Left forelimb (tissue), 1 donor: ENCODE measurements around the gene MBD6.

Experiments used
- DNase-seq: peaks from one replicate; pipeline ENCODE4 v3.0.0-alpha.2; 2018; ENCODE audit warnings: low spot score

The MBD6 gene, protein sequence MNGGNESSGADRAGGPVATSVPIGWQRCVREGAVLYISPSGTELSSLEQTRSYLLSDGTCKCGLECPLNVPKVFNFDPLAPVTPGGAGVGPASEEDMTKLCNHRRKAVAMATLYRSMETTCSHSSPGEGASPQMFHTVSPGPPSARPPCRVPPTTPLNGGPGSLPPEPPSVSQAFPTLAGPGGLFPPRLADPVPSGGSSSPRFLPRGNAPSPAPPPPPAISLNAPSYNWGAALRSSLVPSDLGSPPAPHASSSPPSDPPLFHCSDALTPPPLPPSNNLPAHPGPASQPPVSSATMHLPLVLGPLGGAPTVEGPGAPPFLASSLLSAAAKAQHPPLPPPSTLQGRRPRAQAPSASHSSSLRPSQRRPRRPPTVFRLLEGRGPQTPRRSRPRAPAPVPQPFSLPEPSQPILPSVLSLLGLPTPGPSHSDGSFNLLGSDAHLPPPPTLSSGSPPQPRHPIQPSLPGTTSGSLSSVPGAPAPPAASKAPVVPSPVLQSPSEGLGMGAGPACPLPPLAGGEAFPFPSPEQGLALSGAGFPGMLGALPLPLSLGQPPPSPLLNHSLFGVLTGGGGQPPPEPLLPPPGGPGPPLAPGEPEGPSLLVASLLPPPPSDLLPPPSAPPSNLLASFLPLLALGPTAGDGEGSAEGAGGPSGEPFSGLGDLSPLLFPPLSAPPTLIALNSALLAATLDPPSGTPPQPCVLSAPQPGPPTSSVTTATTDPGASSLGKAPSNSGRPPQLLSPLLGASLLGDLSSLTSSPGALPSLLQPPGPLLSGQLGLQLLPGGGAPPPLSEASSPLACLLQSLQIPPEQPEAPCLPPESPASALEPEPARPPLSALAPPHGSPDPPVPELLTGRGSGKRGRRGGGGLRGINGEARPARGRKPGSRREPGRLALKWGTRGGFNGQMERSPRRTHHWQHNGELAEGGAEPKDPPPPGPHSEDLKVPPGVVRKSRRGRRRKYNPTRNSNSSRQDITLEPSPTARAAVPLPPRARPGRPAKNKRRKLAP

DNA sequence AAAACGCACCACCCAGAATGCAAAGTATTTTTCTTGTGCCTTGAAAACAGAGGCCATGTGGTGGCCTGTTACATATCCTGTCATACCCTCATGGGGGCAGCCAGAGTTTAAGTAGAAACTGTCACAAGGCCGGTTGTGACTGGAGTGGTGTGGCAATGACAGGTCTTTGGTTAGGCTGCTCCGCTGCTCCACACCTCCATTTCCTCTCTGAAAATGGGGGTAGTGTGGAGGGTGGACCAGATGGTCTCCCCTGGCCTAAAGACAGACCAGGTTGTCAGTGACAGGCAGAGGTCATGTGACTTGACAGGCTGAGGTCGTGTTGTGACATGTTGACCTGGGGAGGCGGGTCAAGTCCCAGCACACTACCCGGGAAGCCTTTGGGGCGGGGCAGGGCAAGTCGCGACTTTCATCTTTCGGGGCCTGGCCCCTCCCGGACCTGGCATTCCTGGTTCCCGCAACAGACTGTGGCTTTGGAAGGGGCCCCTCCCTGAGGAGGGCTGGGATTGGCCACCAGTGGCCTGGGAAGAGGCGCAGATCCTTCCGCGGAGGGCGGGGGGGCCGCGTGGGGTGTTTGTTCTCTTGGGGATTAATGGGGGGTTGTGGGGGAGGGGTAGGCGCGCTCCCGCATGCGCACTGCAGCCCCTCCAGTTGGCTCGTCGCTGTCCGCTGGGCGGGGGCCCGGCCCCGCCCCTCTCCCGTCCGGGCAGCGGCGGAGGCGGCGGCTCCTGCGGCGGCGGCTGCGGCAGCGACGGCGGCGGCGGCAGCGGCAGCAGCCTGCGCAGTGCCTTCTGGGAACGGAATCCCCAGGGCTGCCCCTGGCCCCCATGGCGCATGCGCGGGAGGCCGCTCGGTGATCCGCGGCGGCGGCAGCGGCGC lies at the start of gene MBD6:
TSS of gene MBD6 (plus strand) at position 814 of the 876 bp plus-strand sequence. CDS start 1,480 bp downstream, outside the sequence.
- peak; percentile 94 for DNase-seq

DNA sequence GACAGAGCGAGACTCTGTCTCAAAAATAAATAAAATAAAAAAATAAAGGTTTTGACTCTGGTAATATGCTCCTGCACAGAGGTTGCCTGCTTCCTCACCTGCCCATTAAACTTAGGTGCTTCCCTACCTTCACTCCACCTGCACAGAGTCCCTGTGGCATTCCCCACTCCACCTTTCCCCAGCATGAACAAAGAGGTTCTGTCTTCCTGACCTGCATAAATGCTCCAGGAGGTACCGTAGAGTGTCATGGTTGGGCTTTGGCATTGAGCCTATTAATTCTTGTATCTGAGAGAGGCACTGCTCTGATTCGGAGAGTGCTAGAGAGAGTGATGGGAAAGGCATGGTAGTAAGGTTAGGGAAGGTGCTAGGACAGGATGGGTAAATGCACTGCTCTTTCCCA lies 49.2 kb upstream of the MBD6 start:
- no peak for DNase-seq

DNA sequence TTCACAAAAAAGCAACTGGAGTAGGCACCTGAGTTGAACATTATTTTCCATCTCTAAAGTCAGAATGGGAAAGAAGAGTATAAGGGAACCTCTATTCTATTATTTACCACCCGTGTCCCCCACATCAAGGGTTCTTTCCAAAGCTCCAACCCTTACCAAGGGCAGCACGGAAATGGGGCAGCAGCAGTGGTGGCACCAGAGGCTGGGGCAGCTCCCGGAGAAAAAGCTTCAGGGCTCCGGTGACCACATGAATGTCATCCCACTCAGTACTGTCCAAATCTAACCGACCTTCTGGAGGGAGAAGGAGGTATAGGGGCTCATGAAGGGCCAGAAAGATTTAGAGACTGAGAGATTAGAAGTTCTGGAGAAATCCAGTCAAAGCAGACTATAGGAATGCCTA lies 48.7 kb upstream of the MBD6 start:
- DNase-seq: no peak

DNA sequence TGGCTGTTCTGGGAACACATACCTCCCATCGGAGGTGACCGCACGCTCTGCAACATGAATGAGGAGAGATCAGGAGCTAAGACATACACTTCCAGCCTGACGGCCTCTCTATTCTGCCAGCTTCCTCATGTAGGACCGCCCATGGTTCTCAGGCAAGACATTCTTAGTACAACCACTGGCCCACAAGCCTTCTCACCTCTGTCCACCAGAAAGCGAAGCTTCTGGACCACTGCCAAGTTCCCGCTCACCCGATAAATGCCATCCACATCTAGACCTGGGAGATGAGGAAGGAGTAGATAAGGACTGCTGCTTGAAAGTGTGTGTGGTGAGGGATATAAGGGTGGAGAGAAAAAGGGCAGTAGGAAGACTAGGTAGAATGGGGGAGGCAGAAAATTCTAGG lies 48.2 kb upstream of the MBD6 start:
- DNase-seq: no peak

DNA sequence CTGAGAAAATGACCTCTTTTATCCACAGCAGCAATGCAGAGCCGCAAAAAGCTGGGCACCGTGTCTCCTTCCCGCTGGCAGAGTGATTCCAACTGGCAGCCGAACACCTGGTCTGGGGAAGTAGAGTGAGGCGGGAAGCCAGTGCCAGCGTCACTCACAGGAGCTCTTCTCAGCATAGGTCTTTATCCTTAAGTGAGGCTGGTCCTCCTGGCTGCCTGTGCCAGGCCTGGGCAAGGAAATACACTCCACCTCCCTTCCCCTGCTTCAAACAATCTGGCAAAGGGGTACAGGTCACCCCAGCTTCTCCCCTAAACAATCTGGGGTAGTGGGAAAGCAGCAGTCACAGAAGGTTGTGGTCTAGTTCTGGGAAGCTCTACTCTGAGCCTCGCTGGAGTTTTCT lies 47.8 kb upstream of the MBD6 start:
- DNase-seq: no peak

DNA sequence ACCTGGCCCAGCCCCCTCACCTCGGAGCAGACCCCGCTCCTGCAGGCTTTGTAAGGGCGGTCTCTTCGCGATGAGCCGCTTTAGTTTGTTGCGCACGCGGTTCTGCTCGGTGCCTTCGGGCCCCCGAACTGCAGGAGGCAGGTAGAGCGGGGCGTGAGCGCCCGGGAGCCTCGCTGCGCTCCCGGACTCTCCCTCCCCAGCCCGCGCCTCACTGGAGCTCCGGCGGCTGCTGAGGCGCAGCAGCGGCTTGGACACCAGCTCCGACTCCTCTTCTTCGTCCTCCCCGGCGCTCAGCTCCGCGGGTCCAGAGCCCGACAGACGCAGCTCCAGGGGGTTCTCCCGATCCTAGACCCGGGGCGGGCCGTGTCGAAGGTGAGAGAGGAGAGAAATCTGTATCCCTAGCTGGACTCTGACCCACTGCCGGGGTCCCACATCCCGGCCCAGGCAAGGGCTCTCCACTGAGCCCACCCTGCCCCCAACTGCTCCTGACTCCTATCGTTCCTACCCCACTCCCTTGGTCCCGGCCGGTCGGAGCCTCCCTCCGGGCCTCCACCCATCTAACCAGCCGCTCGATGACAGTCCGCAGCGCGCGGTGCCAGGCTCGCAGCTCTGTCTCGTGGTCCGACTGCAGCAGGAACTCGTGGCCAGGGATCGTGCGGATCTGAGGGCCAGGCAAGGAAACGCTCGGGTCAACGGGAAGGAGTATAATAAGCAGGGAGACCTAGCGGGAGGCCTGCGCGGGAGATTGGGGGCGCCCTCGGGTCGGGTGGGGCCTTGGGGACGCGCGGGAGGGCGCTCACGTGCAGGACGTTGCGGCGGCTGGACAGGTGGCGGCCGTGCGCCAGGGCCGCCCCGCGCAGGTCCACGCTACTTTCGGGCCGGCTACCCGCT lies 47.1 kb upstream of the MBD6 start:
- DNase-seq: no peak

DNA sequence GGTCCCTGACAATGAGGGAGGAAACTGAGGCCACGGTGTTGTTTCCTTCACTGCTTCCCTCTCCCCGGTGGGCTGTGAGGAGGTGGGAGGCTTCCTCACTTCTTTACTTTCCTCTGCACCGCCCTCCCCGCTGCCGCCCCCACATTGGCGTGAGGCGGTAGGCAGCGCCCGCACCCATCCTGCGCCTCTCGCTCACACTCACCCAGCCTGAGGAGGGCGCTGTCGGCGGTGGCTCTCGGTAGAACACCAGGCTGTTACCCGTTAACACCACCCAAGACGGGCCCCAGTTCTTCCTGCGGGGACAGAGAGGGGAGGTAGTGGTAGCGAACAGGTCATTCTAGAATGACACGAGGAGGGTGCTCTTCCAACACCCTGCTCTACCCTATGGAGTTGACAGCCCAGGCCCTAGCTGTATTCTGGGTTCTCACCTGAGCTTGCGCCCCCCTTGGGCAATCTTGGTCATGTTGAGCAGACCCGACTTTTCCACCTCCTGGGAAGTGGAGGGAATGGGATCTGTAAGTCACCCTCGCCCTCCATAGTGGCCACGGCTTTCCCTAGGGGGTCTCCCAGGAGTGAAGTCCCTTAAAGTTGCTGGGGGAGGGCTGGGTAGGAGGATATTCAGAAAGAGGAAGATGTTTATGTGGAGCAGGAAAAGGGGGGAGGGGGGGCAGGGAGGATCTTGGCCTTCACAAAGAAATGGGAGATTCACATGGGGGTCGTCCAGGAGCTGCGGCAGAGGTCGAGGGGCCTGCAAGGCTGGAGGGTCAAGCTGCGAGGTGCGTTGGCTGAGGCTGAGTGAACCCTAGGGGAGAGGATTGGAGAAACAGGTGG lies 46.2 kb upstream of the MBD6 start:
- DNase-seq: no peak

DNA sequence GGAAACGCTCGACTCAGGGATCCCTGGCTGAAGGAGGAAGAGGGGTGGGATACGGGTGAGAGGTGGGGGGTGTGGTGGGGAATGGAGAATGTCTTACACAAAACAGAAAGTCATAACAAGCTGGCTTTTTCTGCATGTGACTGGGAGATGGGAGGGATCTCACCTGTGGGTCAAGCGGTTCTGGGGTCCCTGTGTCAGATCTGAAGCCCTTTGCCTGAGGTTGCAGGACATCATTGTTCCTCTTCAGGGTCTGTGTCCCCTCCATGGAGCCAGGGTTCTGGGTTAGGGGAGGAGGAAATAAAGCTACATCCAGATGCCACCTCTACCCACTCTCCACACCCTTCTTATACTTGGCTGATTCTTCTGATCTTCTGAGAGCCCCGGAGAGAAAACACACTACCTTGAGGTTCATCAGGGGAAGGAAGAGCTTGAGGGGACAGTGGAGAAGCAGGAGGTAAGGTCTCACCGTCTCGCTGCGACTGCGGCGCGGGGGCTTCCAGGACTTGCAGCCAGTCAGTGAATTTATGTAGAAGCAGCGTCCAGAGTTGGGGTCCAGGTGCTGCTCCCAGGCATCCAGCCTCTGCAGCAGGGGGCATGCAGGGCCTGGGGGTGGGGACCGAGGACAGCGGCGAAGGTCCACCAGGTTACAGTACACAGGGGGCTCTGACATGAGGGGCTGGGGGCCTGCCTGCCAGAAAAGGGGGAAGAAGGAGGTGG lies 45.5 kb upstream of the MBD6 start:
- DNase-seq: no peak

DNA sequence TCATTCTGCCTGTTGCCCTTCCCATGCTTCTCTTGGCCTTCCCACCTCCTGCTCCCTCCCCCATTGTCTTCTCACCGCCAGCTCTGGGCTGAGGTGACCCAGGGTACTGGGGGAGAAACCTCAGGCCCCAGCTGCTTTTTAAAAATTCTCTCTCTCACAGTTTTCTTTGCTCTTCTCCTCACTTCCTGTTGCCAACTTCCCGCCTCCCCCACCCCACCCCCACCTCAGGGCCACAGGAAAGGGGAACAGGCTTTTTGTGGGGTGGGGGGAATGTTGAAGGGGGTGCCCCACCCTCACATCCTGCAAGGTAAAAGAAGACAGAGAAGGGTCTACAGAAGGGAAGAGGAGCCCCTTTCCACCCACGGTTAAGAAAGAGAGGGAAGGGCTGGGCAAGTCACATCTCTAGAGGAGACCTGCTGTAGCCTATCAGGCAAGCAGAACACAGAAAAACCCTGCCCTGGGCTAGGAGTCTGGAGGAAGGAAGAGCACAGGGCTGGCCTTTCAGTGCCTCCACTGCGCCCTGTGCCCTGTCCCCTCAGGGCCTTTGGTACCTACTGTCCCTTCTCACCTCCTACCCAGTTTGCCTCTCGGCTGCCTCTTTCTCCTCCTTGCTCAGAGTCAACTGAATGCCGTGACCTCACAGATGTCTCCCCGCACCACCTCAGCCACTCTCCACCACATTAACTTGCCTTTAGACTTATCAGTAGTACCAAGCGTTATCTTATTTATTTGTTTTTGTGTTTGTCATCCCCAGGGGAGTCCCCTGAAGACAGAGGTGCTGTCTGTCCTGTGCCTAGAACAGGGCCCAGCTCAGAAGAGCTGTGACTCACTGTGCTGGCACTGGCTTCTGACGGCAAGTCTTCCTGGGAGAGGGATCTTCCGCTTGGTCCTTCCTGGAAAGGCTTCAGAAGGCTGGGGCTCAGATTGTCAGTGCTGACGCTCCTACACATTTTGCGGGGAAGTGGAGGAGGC lies 44.6 kb upstream of the MBD6 start:
- no peak for DNase-seq

DNA sequence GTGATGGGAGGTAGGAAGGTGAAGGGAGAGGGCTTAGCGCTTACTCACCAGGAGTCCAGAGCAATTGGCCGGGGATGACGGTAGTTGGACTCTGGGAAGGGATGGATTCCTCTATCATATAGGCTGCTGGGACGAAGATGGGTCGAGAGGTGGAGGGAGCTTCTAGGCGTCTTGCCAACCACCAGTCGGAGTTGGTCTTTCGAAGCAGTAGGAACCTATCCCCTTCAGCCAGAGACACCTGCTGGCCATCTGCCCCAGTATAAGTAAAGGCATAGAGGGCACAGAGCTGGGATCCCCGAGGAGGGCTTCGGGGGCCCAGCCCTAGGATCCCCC lies 43.6 kb upstream of the MBD6 start:
- DNase-seq: no peak

DNA sequence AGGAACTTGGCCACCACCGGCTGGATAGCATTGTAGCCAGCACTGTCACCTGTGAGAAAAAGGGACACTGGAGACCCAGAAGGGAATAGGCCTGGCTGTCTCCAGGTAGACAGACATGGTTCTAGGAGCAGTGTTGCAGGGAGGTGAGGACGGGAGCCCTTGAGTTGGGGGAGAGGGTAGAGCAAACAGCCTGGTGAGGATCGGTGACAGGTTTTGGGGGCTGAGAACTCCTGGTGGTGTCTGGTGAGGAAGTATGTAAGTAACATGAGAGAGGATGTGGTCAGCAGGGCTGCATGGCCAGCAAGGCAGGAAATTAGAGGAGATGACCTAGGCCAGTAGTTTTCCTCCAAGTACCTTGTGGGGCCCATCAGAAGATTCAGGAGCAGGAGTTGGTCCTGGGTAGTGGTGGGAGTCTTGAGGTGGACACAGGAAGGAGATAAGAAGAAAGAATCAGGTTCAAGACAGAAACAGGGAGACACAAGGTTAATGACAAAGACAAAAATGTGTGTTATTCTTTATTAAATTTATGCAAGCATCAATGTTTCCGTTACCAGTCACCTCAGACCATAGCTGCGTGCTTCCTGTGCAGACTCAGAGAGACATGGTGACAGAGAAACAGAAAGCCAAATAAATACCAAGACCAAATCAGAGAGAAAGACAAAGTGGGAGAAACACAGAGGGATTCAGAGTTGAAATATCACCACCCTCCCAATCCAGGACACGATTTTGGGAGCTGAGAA lies 43.1 kb upstream of the MBD6 start, which contains the start of gene ARHGAP9:
TSS of gene ARHGAP9 (minus strand) at position 491 of the 740 bp plus-strand sequence. CDS start at position 31, 460 bp downstream.
- DNase-seq: no peak

DNA sequence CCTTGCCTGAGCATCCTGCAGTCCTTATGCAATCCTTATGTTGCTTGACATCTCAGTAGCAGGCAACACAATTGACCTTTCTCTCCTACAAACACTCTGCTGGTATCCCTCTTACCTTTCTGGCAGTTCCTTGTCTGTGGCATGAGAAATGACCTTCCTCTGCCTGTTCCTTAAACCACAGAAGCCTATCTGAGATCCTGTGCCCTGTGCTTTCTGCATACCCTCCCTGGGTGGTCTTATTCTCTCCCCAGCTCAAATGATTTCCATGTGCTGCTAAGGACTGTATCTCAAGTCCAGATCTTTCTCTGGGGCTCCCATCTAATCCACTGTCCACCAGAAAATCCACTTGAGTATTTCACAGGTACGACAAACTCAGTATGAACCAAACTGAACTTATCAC lies 41.0 kb upstream of the MBD6 start:
- no peak for DNase-seq

DNA sequence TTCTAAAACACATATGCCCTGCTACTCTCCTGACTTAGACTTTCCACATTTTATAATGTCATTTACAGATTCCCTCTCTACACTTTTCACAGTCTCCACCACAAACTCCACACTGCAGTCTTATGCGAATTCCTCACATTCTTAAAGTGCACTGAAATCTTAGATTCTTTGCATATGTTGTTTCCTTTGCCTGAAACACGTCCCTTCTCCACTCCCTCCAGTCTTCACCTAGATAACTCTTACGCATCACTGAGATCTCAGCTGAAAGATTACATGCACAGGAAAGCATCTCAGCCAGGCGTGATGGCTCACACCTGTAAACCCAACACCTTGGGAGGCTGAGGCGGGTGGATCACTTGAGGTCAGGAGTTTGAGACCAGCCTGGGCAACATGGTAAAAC lies 39.2 kb upstream of the MBD6 start:
- no peak for DNase-seq

DNA sequence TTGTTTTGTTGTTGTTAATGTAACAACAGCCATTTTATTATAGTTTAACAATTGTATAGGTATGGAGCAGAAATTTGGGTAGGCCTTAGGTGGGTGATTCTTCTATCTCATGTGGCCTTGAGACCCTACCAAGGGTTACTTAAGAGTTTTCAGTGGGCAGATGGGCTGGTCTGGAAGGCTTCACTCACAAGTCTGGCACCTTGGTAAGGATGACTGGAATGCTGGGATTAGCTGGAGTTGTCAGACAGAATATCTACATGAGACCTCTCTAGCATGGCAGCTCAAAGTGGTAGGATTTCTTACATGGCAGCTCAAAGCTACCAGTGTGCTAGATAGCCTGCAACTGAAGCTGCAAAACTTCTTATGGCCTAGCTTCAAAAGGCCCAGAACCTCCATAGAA lies 36.9 kb upstream of the MBD6 start:
- DNase-seq: no peak

DNA sequence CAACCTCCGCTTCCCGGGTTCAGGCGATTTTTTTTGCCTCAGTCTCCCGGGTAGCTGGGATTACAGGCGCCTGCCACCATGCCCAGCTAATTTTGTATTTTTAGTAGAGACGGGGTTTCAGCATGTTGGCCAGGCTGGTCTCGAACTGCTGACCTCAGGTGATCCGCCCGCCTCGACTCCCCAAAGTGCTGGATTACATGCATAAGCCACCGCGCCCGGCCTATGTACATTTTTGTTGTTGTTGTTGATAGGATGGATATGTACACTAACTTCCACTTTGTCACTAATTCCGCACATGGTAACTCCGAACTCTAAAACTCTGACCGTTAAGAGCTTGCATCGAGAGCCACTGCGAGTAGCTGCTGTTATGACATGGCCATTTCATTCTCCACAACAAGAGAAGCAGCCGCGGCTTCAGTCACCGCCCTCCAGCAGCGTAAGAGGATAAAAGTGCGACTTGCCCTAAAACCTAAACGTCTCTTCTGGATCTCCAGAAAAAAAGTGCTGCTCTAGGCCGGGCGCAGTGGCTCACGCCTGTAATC lies 35.5 kb upstream of the MBD6 start:
- DNase-seq: no peak

DNA sequence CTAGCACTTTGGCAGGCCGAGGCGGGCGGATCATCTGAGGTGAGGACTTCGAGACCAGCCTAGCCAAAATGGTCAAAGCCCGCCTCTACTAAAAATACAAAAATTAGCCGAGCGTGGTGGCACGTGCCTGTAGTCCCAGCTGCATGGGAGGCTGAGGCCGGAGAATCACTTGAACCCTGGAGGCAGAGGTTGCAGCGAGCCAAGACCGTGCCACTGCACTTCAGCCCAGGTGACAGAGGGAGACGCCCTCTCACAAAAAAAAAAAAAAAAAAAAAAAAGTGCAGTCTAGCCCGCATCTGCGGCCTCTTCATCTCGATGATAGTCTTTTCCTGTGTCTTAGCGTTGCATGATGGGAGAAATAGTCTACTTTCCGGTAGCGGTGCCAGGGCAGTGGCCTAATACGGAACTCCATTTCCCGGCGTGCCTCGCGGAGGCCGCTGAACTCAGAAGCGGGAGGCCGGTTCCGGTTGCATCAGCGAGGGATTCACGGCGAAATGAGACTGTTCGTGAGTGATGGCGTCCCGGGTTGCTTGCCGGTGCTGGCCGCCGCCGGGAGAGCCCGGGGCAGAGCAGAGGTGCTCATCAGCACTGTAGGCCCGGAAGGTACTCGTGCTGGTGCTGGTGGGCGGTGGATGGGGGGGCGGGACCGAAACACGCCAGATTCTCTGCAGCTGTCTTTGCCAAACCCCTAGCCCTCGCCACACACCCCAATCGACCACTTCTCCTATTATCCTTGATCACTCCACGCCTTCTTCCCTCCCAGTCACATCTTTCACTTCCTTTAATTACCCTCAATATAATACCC lies 34.8 kb upstream of the MBD6 start, which contains the start of gene MARS1:
TSS of gene MARS1 (plus strand) at position 472 of the 805 bp plus-strand sequence. CDS start at position 495, 23 bp downstream.
- peak; percentile 92 for DNase-seq
